SK-MEL-5 (cell line): ENCODE data around the gene SEC16A. TPM values are rescaled to one million over a fixed set of nuclear protein-coding genes. Genes with fewer than 3 reads are reported as not detected.
A peak's percentile ranks its signal among the peaks of the same experiment; 100 is the strongest.
"Not testable (repeated sequence)": the region's sequence is repeated elsewhere in the genome, so short reads cannot be mapped to it uniquely, and the experiment has no call there.

Source experiments
- DNase-seq: peaks from one replicate; pipeline ENCODE4 v3.0.0-alpha.2; 2016; ENCODE audit warnings: low read depth, low spot score
- in situ Hi-C: cut with HindIII; loops from 2 replicates; pipeline ENCODE4 v1.10.0; 2016; ENCODE audit warnings: low sequenced_read_pairs, high pct_unique_total_duplicates, low pct_unique_long_range_greater_than_20kb
- total RNA-seq: library from RNA; depleted of rRNA; stranded (reverse); fragments of >200 nt; shearing (Covaris generic); gene quantifications from 2 replicates; pipeline ENCODE4 v1.2.3, GENCODE V29; 2014

Gene SEC16A
- total RNA-seq, 1 experiment from 2014 or later: 16.4 TPM

DNA sequence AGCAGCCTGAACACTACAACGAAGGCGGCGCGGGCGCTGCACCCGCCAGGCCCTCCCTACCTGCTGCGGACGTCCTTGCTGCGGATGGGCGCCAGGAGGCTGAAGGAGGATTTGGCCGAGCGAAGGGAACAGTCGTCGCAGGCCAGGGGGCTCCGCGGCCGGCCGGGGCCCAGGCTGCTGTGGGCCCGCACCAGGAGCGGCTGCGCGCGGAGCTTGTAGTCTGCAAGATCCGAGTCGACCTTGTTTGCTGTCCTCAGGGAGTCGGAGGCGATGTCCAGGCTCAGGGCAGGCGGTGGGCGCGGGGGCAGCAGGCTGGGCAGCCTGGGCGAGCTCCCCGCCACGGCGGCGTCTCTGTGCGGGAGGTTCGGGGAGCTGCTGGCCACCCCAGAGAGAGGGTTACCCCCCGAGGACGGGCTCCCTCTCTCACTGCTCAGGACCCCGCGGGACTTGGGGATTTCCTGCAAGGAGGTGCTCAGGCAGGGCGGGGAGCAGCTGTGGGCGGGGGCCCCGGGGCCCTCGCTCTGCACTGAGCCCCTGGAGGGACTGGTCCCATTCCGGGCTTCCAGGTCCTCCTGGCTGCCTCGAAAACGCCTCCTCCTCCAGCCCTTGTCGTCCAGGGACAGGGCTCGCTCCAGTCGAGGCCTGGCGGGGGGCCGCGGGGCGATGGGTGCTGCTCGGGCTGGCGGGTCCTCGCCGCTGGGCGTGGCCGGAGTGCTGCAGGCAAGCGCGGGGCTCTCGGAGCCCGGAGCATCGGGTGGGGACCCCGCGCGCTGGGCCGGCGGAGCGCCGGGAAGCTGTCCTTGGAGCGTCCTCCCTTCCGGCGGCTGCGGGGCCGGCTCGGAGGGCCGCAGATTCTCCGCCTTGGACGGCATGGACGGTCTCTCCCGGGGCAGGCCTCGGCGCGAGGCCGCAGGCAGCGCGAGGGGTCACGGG, 44.0 kb downstream of the SEC16A start:
- no peak for DNase-seq
- in situ Hi-C loops: no loop called here

DNA sequence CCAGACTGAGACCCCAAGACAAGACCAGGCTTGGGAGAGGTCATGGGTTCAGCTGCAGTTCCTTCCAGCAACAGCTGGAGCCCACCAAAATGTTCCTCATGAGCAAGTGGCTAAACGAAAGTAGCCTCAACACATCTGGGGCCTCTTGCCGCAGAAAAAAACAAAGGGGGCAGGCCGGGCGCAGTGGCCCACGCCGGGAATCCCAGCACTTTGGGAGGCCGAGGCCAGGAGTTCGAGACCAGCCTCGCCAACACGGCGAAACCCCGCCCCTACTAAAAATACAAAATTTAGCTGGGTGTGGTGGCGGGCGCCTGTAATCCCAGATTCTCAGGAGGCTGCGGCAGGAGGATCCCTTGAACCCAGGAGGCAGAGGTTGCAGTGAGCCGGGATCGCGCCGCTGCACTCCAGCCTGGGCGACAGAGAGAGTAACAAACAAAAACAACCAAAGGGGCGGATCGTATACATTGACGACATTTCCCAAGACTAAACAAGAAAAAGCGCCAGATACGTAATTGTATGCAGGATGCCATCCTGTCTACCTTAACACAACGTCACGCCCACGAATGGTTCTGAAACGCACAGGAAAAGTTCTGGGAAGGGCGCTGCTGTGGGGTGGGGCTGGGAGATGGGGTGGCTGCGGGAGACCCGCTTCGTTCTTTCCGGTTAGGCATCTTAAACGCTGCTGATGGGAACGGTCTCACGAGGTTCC, 44.8 kb downstream of the SEC16A start:
- no peak for DNase-seq
- in situ Hi-C loops: no loop called here

- in situ Hi-C loops: no loop called here
- no peak for DNase-seq
Measured at GRCh38 chr9:136437430-136437829, 45.4 kb downstream of the SEC16A start.

- in situ Hi-C loops: no loop called here
Measured at GRCh38 chr9:136436055-136436634, 46.7 kb downstream of the SEC16A start.

GRCh38 chr9:136434580-136435169, 48.2 kb downstream of the SEC16A start:
- in situ Hi-C loops: no loop called here
- no peak for DNase-seq

More at GRCh38 chr9:136436055-136436634, 46.7 kb downstream of the SEC16A start:
- DNase-seq: no peak

DNA sequence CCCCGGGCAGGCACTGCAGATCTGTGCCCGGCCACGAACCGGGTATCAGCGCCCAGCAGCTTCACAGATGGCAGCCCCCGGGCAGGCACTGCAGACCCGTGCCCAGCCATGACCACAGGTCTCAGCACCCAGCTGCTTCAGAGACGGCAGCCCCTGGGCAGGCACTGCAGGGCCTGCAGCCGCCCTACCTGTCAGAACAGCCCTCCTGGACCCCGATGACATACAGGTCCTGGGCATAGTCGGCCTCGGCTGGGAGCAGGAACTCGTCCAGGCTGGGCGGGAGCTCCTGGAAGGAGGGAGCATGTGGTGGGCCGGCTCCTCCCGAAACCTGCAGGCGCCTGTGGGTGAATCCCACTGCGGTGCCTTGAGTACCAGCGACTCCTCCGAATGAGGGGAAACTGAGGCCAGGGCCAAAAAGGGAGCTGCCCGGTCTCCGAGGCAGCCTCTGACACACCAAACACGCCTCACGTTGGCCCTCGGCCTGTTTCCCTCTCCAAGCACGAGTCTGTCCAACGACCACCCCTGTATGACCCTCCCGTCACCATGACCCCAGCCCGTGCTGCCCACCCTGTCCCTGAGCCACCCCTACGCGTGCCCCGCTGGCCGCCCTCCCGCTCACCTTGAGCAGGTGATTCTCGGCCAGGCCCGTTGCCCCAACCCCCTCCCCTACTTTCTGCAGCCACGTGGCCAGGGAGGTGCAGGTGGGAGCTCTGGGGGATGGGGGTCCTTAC, 48.8 kb downstream of the SEC16A start:
- no peak for DNase-seq
- in situ Hi-C loops: no loop called here

DNA sequence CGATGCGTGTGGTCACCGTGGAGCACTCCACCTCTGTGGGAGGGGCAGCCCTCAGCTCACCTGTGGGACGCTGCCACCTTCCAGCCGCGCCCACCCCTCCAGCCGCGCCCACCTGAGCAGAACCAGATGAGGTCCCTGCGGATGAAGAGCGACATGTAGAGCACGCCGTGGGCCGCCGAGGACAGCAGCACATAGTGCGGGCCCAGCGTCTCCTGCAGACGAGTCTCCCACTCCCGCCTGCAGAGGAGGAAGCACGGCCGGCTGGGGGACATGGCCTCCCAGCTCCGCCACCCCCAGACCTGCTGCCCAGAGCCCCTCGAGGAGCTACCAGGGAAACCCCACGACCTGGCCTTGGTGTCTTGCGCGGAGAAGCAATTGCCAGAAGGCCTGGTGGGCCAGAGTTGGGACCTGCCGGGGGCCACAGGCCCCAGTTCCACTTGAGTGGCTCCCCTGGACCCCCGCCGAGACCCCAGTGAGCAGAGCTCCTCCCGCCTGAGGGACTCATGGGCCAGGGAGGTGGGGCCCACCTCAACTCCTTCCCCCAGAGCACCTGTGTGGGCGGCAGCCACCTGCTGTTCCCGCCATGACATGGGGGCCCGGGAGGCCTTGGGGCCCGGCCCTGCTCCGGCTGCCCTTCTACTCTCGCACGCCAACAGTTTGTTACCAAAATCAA, 49.7 kb downstream of the SEC16A start:
- no peak for DNase-seq
- in situ Hi-C loops: no loop called here

GRCh38 chr9:136432591-136432990, 50.2 kb downstream of the SEC16A start:
- no peak for DNase-seq
- in situ Hi-C loops: no loop called here

- DNase-seq: no peak
- in situ Hi-C loops: no loop called here
Measured at GRCh38 chr9:136431782-136432350, 51.0 kb downstream of the SEC16A start.

- no peak for DNase-seq
- in situ Hi-C loops: no loop called here
Measured at GRCh38 chr9:136430588-136431234, 52.1 kb downstream of the SEC16A start.

DNA sequence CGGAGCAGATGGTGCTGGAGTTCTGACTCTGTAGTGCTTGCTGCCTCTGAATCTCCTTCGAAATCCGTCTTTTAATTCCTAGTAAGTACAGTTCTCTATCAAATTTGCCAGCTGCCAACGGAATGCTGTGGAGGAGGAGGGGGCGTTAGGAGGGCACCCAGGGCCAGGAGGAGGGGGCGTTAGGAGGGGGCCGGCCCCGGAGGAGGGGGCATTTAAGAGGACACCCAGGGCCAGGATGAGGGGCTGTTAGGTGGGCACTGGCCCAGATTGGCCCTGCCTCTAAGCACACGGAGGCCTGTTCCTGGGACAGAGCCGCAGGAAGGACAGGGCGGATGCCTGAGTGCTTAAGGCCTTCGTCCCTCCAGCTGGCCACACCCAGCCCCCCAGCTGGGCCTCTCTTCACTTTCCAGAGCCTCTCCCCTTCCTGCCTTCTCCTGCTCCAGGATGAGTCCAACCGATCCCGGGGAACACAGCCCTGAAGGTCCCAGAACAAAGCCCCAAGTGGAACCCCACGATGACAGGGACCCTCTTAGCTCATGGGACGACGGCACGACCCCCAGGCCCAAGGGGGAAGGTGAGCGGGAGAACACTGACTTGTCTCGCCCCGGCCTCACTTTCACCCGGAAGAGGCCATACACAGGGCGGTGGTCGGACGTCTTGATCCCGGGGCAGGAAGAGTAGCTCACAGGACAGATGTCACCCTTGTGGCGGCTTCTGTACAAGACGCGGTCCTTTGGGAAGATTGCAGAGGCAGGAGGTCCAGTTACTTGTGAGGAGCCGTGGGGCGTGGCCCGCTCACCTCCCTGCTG, 53.0 kb downstream of the SEC16A start:
- in situ Hi-C loops: no loop called here
- DNase-seq: no peak

DNA sequence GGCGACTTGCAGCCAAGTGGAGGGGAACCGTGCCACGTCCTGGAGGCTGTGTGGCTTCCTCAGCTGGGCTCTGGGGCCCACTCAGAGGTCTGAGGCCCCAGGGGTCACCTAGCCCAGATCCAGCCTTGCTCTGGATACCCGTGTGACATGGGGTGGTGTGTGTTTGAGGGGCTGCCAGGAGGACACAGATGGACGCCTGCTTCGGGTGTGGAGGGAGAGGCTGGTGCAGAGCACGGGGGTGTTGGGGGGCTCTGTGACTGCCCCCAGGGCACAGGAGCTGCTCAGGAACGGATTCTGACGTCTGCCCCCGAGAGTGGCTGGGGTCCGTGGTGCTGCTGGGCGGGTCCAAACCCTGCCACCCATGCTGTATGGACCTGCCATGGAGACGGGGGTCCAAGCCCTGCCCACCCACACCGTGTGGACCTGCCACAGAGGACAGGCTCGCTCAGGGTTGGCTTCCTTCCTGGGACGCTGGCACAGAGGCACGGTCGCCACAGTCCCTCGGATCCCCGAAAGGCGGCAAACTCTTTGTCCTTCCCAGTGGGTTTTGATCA, 53.7 kb downstream of the SEC16A start:
- in situ Hi-C loops: no loop called here
- no peak for DNase-seq

- in situ Hi-C loops: no loop called here
- peak; percentile 45 for DNase-seq
Measured at GRCh38 chr9:136426787-136427186, 56.1 kb downstream of the SEC16A start.

DNA sequence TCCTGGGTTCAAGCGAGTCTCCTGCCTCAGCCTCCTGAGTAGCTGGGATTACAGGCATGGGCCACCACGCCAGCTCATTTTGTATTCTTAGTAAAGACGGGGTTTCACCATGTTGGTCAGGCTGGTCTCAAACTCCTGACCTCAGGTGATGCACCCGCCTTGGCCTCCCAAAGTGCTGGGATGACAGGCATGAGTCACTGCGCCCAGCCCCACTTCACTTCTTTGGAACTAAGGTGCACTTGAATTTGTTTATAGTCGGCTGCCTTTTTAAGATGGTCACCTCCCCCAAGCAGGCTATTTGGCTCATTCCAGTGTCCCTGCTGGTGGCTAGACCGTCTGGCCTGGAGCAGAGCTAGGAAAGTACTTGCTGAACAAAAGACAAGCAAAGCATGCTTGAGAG, 57.5 kb downstream of the SEC16A start:
- DNase-seq, in situ Hi-C loops: not testable (repeated sequence)

DNA sequence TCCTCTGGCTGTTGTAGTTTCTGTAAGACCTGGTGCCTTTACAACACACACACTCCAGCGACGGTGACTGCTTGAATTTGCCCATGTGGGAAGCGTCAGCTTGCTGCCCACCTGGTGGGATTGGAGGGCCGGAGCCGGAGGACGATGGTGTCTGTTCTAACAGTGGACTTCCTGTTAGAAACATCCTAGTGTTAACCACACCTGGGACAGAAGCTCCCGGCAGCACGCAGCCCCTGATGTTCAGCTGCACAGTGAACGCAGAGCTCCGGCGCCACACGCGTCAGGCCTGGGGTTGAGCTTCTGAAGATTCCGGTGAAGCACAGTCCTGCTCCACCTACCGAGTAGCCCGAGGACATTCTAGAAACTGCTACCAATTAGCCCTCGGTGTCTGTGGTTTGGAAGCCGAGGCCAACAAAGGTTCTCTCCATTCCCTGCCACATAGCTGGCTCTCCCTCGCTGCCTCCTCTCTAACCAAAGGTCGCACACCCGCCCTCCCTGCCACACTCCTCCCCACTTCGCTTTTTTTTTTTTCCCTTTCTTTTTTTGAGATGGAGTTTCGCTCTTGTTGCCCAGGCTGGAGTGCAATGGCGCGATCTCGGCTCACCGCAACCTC, 58.0 kb downstream of the SEC16A start:
- in situ Hi-C loops: no loop called here
- DNase-seq: no peak
